ENCODE data around the gene CEP128.

CEP128 gene

DNA sequence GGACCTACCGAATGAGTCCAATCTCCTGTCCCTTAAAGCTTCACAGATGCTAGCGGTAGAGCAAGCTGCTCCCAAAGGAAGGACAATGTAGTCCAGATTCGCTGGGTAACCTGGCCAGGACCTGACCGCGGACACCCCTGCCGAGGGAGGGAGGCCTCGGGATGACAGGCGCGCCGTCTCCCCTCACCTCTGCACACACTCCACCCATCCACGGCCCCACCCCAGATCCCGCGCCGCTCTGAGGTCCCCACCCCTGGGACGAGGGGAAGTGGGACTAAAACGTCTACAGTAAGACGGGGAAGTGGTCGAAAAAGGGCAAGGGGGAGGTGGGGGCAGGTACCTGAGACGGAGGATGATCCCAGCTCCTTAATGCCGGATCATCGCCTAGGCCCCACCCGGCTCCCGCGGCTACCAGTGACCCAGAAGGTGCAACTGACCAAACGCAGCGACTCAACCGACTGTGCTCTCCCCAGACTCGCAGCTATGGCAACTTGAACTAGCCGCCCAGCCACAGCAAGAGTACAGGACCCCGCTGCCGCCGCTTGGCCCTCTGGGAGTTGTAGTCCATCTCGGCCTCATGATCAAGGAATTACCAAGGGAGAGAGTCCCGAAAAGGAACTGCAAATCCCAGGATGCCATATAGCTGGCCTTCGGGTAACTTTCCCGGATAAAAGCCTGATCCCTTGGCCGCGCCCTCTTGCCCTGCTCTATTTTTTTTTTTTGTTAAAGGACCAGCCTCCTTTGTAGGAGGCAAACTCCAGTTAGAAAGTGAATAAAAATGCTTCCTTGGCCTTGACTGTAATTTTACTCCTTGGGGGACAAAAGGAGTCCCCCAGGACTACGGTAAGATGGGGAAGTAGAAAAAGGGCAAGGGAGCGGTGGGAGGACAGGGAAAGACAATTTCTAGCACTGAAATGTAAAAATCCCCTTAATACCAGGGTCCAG is at the start of gene CEP128:
Gene CEP128 (minus strand): TSS at position 498 of the 945 bp plus-strand sequence.
- Histone ChIP-seq H3K4me1 (ENCODE audit: control insufficient read depth, low read depth, low read length) (no peaks in the 10 kb centered on the region), H3K27me3 (ENCODE audit: control insufficient read depth, insufficient read depth, low read length) (no peaks in the 10 kb centered on the region), H3K36me3 (ENCODE audit: control insufficient read depth, low read depth, low read length) (no peaks in the 10 kb centered on the region), H3K27ac (ENCODE audit: low read length) (no peak within 1 kb of the TSS), H3K9me3 (ENCODE audit: control insufficient read depth, low read depth, low read length) (no peaks in the 10 kb centered on the region), H3K4me3 (ENCODE audit: low read length) (peak within 1 kb of the TSS; percentile 83), H3K9ac (ENCODE audit: low read length) (peak within 1 kb of the TSS; percentile 63)

DNA sequence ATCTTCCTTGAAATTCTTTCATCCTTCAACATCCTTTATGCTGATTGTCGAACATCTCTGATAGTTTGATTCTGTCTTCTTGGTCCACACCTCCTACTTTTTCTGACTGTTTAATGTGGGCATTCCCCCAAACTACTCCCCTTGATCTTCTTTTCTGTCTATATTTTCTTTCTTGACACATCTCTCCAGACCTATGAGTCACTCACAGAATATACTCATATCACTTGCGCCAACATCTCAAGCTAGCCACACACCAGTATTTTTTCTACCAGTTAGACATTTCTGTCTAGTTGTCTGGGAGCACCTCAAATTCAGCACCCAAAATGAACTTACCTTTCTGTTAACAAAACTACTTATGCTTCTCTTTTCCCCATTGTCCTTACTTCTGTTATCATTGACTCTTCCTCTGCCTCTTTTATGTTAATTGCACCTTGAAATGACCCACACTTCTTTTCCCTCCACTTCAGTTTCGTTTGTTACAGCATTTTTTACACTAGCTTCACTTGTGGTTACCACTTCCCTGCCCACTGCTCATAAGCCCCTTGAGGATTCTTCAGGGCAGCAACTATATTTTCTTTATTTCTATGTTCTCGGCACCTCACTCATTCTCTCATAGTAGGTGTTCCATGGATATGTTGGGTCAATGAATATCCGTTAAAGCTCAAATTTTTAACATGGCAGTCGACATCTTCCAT is 47.3 kb upstream of the CEP128 start:
- Histone ChIP-seq H3K27ac (ENCODE audit: low read length) (no peak overlapping the region), H3K4me3 (ENCODE audit: low read length) (no peak overlapping the region), H3K4me1 (ENCODE audit: control insufficient read depth, low read depth, low read length) (no peaks in the 10 kb centered on the region), H3K27me3 (ENCODE audit: control insufficient read depth, insufficient read depth, low read length) (no peaks in the 10 kb centered on the region), H3K9me3 (ENCODE audit: control insufficient read depth, low read depth, low read length) (no peaks in the 10 kb centered on the region), H3K9ac (ENCODE audit: low read length) (no peak overlapping the region), H3K36me3 (ENCODE audit: control insufficient read depth, low read depth, low read length) (no peaks in the 10 kb centered on the region)

DNA sequence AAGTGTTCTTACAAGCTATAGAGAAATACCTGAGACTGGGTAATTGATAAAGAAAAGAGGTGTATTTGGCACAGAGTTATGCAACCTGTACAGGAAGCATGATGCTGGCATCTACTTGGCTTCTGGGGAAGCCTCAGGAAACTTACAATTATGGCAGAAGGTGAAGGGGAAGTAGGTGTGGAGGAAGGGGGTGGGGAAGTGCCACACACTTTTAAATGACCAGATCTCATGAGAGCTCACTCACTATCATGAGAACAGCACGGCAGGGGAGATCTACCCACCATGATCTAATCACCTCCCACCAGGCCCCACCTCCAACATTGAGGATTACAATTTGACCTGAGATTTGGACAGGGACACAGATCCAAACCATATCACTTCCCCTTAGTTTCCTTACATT is 46.7 kb upstream of the CEP128 start:
- Histone ChIP-seq H3K27me3 (ENCODE audit: control insufficient read depth, insufficient read depth, low read length) (no peaks in the 10 kb centered on the region), H3K27ac (ENCODE audit: low read length) (no peak overlapping the region), H3K4me1 (ENCODE audit: control insufficient read depth, low read depth, low read length) (no peaks in the 10 kb centered on the region), H3K4me3 (ENCODE audit: low read length) (no peak overlapping the region), H3K9me3 (ENCODE audit: control insufficient read depth, low read depth, low read length) (no peaks in the 10 kb centered on the region), H3K36me3 (ENCODE audit: control insufficient read depth, low read depth, low read length) (no peaks in the 10 kb centered on the region), H3K9ac (ENCODE audit: low read length) (no peak overlapping the region)

DNA sequence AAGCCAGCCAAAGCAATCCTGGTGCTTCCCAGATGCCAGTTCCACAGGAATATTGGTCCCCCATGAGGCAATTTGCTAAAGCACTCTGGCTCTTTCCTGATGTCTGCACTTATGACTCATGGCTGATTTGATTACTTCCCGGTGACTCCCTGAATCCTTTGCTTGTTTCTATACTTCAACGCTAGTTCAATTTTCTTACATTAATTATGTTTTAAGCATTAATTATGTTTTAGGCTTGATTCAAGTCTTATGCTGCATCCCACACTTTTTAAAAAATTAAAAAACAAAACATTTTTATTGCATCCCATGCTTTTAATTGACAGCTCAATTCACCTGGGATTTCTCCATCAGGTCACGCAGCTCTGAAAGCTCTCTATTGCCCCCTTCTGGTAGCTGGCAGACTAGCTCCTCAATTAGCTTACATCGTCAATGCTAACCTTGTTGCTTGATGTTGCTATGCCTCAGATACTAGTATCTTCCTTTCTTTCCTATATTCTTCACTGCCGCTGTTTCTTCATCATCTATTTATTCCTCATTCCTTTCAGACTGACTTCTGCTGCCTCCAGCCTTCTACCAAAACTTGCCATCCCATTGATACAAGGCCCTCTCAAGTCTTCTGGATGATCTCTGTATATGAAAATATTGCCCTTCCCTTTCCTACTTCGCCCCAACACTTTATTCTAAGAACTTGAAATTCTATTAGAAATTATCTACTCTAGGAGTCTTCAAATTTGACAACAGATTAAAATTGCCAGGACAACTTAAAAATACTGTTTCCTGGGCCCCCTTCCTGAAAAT is 45.9 kb upstream of the CEP128 start:
- Histone ChIP-seq H3K4me3 (ENCODE audit: low read length) (no peak overlapping the region), H3K36me3 (ENCODE audit: control insufficient read depth, low read depth, low read length) (no peaks in the 10 kb centered on the region), H3K27ac (ENCODE audit: low read length) (no peak overlapping the region), H3K9ac (ENCODE audit: low read length) (no peak overlapping the region), H3K27me3 (ENCODE audit: control insufficient read depth, insufficient read depth, low read length) (no peaks in the 10 kb centered on the region), H3K4me1 (ENCODE audit: control insufficient read depth, low read depth, low read length) (no peaks in the 10 kb centered on the region), H3K9me3 (ENCODE audit: control insufficient read depth, low read depth, low read length) (no peaks in the 10 kb centered on the region)

DNA sequence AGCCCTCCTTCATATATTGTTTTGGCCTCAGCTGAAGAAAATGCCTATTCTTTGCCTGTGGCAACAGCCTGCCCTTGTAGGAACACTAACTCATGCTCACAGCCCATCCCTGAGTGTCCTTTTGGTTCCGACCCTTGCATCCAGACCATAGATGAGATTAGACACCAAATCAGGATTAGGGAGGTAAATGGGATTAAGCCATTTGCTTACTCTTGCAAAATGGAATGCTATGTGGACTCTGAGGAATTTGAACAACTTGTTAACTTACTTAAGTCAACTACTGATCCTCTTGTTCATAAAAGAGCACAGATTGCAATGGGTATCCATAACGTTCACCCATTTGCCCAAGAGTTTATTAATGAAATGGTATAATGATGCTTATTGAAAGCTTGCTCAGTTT is 41.2 kb upstream of the CEP128 start:
- no peaks in the 10 kb centered on the region for H3K27me3 ChIP-seq (ENCODE audit: control insufficient read depth, insufficient read depth, low read length)
- no peak overlapping the region for H3K4me3 ChIP-seq (ENCODE audit: low read length)
- H3K9ac ChIP-seq (ENCODE audit: low read length) = no peak overlapping the region
- no peak overlapping the region for H3K27ac ChIP-seq (ENCODE audit: low read length)
- H3K9me3 ChIP-seq (ENCODE audit: control insufficient read depth, low read depth, low read length) = no peaks in the 10 kb centered on the region
- no peaks in the 10 kb centered on the region for H3K36me3 ChIP-seq (ENCODE audit: control insufficient read depth, low read depth, low read length)
- H3K4me1 ChIP-seq (ENCODE audit: control insufficient read depth, low read depth, low read length) = no peaks in the 10 kb centered on the region

DNA sequence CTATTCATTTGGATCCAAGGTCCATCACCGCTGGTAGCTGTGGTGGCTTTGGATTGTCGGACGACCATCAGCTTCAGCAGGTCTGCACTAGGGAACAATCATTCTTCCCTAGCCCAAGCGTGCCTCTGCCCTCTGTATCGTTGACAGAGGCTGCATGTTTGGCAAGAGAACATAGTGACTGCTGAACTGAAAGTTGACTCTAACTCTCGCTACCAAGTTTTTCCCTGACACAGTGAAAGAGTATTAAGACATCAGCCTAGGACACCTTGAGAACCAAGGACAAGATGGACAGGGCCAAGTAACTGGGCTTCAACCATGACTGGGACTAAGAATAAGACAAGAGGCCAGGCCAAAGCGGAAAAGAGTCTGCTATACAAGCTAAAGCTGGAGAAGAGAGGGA is 40.1 kb upstream of the CEP128 start:
- no peaks in the 10 kb centered on the region for H3K27me3 ChIP-seq (ENCODE audit: control insufficient read depth, insufficient read depth, low read length)
- H3K9me3 ChIP-seq (ENCODE audit: control insufficient read depth, low read depth, low read length) = no peaks in the 10 kb centered on the region
- no peaks in the 10 kb centered on the region for H3K4me1 ChIP-seq (ENCODE audit: control insufficient read depth, low read depth, low read length)
- no peak overlapping the region for H3K4me3 ChIP-seq (ENCODE audit: low read length)
- H3K9ac ChIP-seq (ENCODE audit: low read length) = no peak overlapping the region
- H3K27ac ChIP-seq (ENCODE audit: low read length) = no peak overlapping the region
- H3K36me3 ChIP-seq (ENCODE audit: control insufficient read depth, low read depth, low read length) = no peaks in the 10 kb centered on the region

DNA sequence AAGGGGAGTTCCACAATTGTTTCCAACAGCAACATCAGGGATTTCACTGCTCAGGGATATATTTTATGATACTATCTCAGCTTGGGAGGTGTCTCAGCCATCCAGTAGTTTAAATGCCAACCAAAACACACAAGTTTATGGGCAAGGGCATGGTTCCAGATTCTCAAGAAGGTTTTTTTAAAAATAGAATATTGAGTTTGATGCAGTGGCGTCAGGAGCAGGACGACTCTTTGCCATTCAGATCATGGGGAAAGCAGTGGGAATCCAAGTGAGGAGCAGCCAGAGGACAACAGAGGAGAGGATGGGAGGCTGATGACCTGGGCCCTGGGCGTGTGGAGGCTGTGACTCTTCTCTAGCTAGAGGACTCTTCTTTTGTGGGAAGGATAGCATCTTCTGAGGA is 39.6 kb upstream of the CEP128 start:
- Histone ChIP-seq H3K36me3 (ENCODE audit: control insufficient read depth, low read depth, low read length) (no peaks in the 10 kb centered on the region), H3K4me3 (ENCODE audit: low read length) (no peak overlapping the region), H3K9ac (ENCODE audit: low read length) (no peak overlapping the region), H3K4me1 (ENCODE audit: control insufficient read depth, low read depth, low read length) (no peaks in the 10 kb centered on the region), H3K27ac (ENCODE audit: low read length) (no peak overlapping the region), H3K9me3 (ENCODE audit: control insufficient read depth, low read depth, low read length) (no peaks in the 10 kb centered on the region), H3K27me3 (ENCODE audit: control insufficient read depth, insufficient read depth, low read length) (no peaks in the 10 kb centered on the region)

DNA sequence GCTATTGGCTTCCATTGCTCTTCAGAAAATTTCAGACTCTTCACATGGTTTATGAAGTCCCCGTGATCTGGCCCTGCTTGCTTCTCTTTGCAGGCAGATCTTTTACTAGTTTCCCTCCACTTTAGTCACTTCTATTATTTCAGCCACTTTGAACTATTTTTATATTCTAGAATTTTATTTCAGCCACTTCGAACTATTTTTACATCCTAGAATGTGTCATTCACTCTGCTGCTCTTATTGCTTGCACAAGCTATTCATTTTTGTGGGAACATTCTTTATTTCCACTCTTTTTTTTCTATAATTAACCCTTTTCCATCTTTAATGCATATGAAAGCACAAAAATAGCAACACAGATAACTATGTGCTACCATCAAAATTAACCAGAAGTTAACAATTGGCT is 38.4 kb upstream of the CEP128 start:
- no peaks in the 10 kb centered on the region for H3K36me3 ChIP-seq (ENCODE audit: control insufficient read depth, low read depth, low read length)
- no peaks in the 10 kb centered on the region for H3K27me3 ChIP-seq (ENCODE audit: control insufficient read depth, insufficient read depth, low read length)
- no peaks in the 10 kb centered on the region for H3K9me3 ChIP-seq (ENCODE audit: control insufficient read depth, low read depth, low read length)
- no peak overlapping the region for H3K9ac ChIP-seq (ENCODE audit: low read length)
- no peak overlapping the region for H3K27ac ChIP-seq (ENCODE audit: low read length)
- no peak overlapping the region for H3K4me3 ChIP-seq (ENCODE audit: low read length)
- no peaks in the 10 kb centered on the region for H3K4me1 ChIP-seq (ENCODE audit: control insufficient read depth, low read depth, low read length)

DNA sequence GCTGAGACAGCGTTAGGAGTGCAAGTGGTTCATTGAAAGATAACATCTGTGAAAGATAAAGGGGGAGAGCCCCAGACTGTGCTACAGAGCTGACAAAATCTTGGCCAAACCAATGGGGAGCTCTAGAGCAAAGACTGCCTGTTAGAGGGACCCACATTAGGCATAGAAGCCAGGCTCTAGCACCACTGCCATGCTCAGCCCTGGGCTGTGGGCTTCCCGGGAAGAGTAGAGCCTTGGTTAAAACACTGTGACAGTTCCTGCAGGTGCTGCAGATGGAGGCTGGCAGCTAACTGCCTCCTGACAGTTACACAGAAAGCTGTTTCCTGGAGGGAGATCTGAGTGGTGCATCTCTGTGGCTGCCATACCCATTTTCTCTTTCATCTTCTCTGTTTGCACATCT is 36.9 kb upstream of the CEP128 start:
- Histone ChIP-seq H3K27me3 (ENCODE audit: control insufficient read depth, insufficient read depth, low read length) (no peaks in the 10 kb centered on the region), H3K4me1 (ENCODE audit: control insufficient read depth, low read depth, low read length) (no peaks in the 10 kb centered on the region), H3K9me3 (ENCODE audit: control insufficient read depth, low read depth, low read length) (no peaks in the 10 kb centered on the region), H3K27ac (ENCODE audit: low read length) (no peak overlapping the region), H3K36me3 (ENCODE audit: control insufficient read depth, low read depth, low read length) (no peaks in the 10 kb centered on the region), H3K4me3 (ENCODE audit: low read length) (no peak overlapping the region), H3K9ac (ENCODE audit: low read length) (no peak overlapping the region)

DNA sequence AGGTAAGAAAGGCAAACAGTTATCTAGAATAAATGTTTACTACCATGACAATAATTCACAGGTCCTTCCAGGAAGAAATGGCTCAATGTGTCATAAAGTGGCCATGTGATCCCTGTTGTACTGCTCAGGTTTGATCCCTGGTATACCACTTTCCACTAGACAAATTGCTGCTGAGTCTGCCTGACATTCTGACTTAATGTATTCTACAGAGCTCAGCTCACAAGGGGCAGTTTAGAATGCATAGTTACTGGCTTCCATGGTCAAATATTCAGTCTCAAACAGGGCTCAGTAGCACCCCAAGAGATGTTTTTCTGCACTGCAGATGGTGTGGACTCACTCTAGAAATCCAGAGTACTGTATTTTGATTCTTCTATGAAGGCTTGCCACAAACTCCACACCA is 35.7 kb upstream of the CEP128 start:
- no peaks in the 10 kb centered on the region for H3K36me3 ChIP-seq (ENCODE audit: control insufficient read depth, low read depth, low read length)
- no peak overlapping the region for H3K27ac ChIP-seq (ENCODE audit: low read length)
- no peaks in the 10 kb centered on the region for H3K27me3 ChIP-seq (ENCODE audit: control insufficient read depth, insufficient read depth, low read length)
- H3K9me3 ChIP-seq (ENCODE audit: control insufficient read depth, low read depth, low read length) = no peaks in the 10 kb centered on the region
- no peaks in the 10 kb centered on the region for H3K4me1 ChIP-seq (ENCODE audit: control insufficient read depth, low read depth, low read length)
- H3K4me3 ChIP-seq (ENCODE audit: low read length) = no peak overlapping the region
- H3K9ac ChIP-seq (ENCODE audit: low read length) = no peak overlapping the region

DNA sequence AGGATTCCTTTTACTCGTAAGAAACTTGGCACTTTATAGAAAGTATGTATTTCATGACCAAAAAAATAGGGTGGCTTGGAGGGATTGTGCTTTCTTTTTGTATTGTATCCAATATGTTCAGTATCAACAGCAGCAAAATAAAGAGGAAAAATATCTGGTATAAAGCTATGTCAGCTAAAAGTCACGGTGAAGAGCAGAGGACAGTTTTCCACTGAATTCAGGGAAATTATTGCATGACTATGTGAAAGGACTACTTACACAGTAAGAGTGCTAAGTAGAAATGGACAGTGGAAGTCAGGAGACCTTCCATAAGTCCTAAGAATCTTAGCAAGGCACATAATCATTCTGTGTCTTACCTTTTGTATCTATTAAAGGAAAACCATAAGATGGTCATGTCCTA is 33.1 kb upstream of the CEP128 start:
- Histone ChIP-seq H3K4me1 (ENCODE audit: control insufficient read depth, low read depth, low read length) (no peaks in the 10 kb centered on the region), H3K27me3 (ENCODE audit: control insufficient read depth, insufficient read depth, low read length) (no peaks in the 10 kb centered on the region), H3K9me3 (ENCODE audit: control insufficient read depth, low read depth, low read length) (no peaks in the 10 kb centered on the region), H3K9ac (ENCODE audit: low read length) (no peak overlapping the region), H3K4me3 (ENCODE audit: low read length) (no peak overlapping the region), H3K27ac (ENCODE audit: low read length) (no peak overlapping the region), H3K36me3 (ENCODE audit: control insufficient read depth, low read depth, low read length) (no peaks in the 10 kb centered on the region)

Measured in iPS-18a (cell line).